IPS DF 19.7 (cell line): Measurements from ENCODE around the gene SNRK.

ENCODE experiments used
- DNase-seq: peaks from one replicate; pipeline ENCODE4 v3.0.0-alpha.2; 2013; ENCODE audit warnings: low read depth, low spot score

The SNRK gene

GRCh38 chr3:43286115-43286840 is at the start of gene SNRK:
Gene SNRK, plus strand, starts transcription at chr3:43286540. Its CDS starts 16,664 bp downstream, at chr3:43303204.
- DNase-seq = no peak

- DNase-seq = no peak
Measured at GRCh38 chr3:43238801-43239200, 47.5 kb upstream of the SNRK start.

GRCh38 chr3:43239755-43240154 is 46.6 kb upstream of the SNRK start:
- no peak for DNase-seq

GRCh38 chr3:43243590-43244587 is 42.5 kb upstream of the SNRK start:
- no peak for DNase-seq

- no peak for DNase-seq
Measured at GRCh38 chr3:43244694-43245093, 41.6 kb upstream of the SNRK start.

GRCh38 chr3:43246976-43247375 is 39.4 kb upstream of the SNRK start:
- no peak for DNase-seq

- no peak for DNase-seq
Measured at GRCh38 chr3:43247561-43248184, 38.7 kb upstream of the SNRK start.

GRCh38 chr3:43248185-43248583 is 38.2 kb upstream of the SNRK start:
- DNase-seq = no peak

- no peak for DNase-seq
Measured at GRCh38 chr3:43248973-43249372, 37.4 kb upstream of the SNRK start.

GRCh38 chr3:43249405-43249804 is 36.9 kb upstream of the SNRK start:
- no peak for DNase-seq

- DNase-seq = no peak
Measured at GRCh38 chr3:43253294-43253693, 33.0 kb upstream of the SNRK start.

- DNase-seq = no peak
Measured at GRCh38 chr3:43254125-43254524, 32.2 kb upstream of the SNRK start.

GRCh38 chr3:43255662-43256061 is 30.7 kb upstream of the SNRK start:
- DNase-seq = no peak

- DNase-seq = no peak
Measured at GRCh38 chr3:43256714-43257461, 29.5 kb upstream of the SNRK start.

- no peak for DNase-seq
Measured at GRCh38 chr3:43257850-43258249, 28.5 kb upstream of the SNRK start.

- no peak for DNase-seq
Measured at GRCh38 chr3:43259626-43260025, 26.7 kb upstream of the SNRK start.

GRCh38 chr3:43260412-43260811 is 25.9 kb upstream of the SNRK start:
- DNase-seq = no peak

- no peak for DNase-seq
Measured at GRCh38 chr3:43262194-43262593, 24.1 kb upstream of the SNRK start.

- DNase-seq = no peak
Measured at GRCh38 chr3:43266451-43266850, 19.9 kb upstream of the SNRK start.

- no peak for DNase-seq
Measured at GRCh38 chr3:43266995-43267394, 19.3 kb upstream of the SNRK start.

GRCh38 chr3:43268636-43269035 is 17.7 kb upstream of the SNRK start:
- DNase-seq = no peak

GRCh38 chr3:43270078-43270477 is 16.3 kb upstream of the SNRK start:
- no peak for DNase-seq
